Thyroid gland (tissue), 4 donors: ENCODE data around the gene KIAA0930. TPM values are rescaled to one million over a fixed set of nuclear protein-coding genes. Genes with fewer than 3 reads are reported as not detected.
A peak's percentile ranks its signal among the peaks of the same experiment; 100 is the strongest.

Source experiments
- DNase-seq, 2 donors: peaks; one replicate each; pipeline ENCODE4 v3.0.0-alpha.2; 2019
- H3K27ac ChIP-seq, 3 donors: fragments of 200-600 bp; sonication (generic); 1 replicate in 2 of 3; 2 replicates in 1 of 3; pipeline ENCODE4 v1.5.1; 2016 to 2019; ENCODE audit warnings: mild to moderate bottlenecking in 1 of 3, moderate library complexity in 1 of 3
- H3K27me3 ChIP-seq: fragments of 200-600 bp; sonication (generic); one replicate; pipeline ENCODE4 v1.5.1; 2019
- H3K36me3 ChIP-seq, 2 donors: fragments of 200-600 bp; sonication (generic); one replicate each; pipeline ENCODE4 v1.5.1; 2016 to 2019
- H3K4me1 ChIP-seq, 2 donors: fragments of 200-600 bp; sonication (generic); one replicate each; pipeline ENCODE4 v1.5.1; 2017 to 2019
- H3K4me3 ChIP-seq, 3 donors: fragments of 200-600 bp; sonication (generic); replicated peaks in 1 of 3; 1 replicate in 2 of 3; 2 replicates in 1 of 3; pipeline ENCODE4 v1.5.1; 2016; ENCODE audit warnings: mild to moderate bottlenecking in 1 of 3
- H3K9me3 ChIP-seq: fragments of 200-600 bp; sonication (generic); one replicate; pipeline ENCODE4 v1.5.1; 2017
- CTCF ChIP-seq, 6 experiments: fragments of 200-600 bp in 3 of 6; fragments of 450-650 bp in 3 of 6; sonication (generic) in 3 of 6; IDR thresholded peaks; one replicate each; pipeline ENCODE4 v1.5.1; 2016 to 2019; ENCODE audit warnings: antibody characterized with exemption in 6 of 6, mild to moderate bottlenecking in 2 of 6, inconsistent platforms in 1 of 6, moderate library complexity in 1 of 6
- POLR2A ChIP-seq, 2 donors: fragments of 450-650 bp; IDR thresholded peaks; one replicate each; pipeline ENCODE4 v1.6.1; 2017; ENCODE audit warnings: antibody characterized with exemption in 2 of 2, mild to moderate bottlenecking in 2 of 2, moderate library complexity in 1 of 2
- WGBS, 2 donors: methylation state at CpG; one replicate each; pipeline ENCODE4 v1.1.5; 2017; 5-methylcytosine and 5-hydroxymethylcytosine counted together
- intact Hi-C: fragments of 100-400 bp; cut with DNase I; formaldehyde crosslinking; loops from one replicate; pipeline ENCODE4 v1.15.1; 2023
- total RNA-seq, 4 donors: library from RNA; depleted of rRNA; stranded (reverse); fragments of >200 nt; gene quantifications; one replicate each; pipeline ENCODE4 v1.2.3, GENCODE V29; 2016

KIAA0930 gene
- total RNA-seq, 4 donors from 2014 or later: 21.0 to 42.7 (median 25.0) TPM

- Histone ChIP-seq H3K9me3 (no peaks in the 10 kb centered on the region), H3K27ac (peak overlapping the region in 1 of 3 donors; percentile 79), H3K27me3 (no peaks in the 10 kb centered on the region), H3K4me1 (peaks cover 0 to 33% of the 10 kb centered on the region in 2 donors), H3K4me3 (no peak overlapping the region), H3K36me3 (peaks cover 38 to 40% of the 10 kb centered on the region in 2 donors)
- intact Hi-C loops: no loop called here
- 90 to 93% methylated on average over 9 of the region's 9 CpGs for WGBS, 2 donors
- TF ChIP-seq POLR2A (IDR thresholded peaks at IDR 0.05) (no peak), CTCF (IDR thresholded peaks at IDR 0.05) (no peak)
- DNase-seq: no peak
Measured at GRCh38 chr22:45179276-45180049, 61.2 kb downstream of the KIAA0930 start.

GRCh38 chr22:45172881-45173585 is 67.7 kb downstream of the KIAA0930 start:
- WGBS, 2 donors: 73 to 79% methylated on average over 7 of the region's 7 CpGs
- DNase-seq: no peak
- Histone ChIP-seq H3K4me3 (no peak overlapping the region), H3K4me1 (peaks cover 13 to 20% of the 10 kb centered on the region in 2 donors), H3K27ac (peak overlapping the region in 1 of 3 donors; percentile 20), H3K9me3 (no peaks in the 10 kb centered on the region), H3K27me3 (no peaks in the 10 kb centered on the region), H3K36me3 (peaks cover 41 to 45% of the 10 kb centered on the region in 2 donors)
- intact Hi-C loops: no loop called here
- TF ChIP-seq POLR2A (IDR thresholded peaks at IDR 0.05): no peak
- TF ChIP-seq CTCF (IDR thresholded peaks at IDR 0.05): no peak

GRCh38 chr22:45171830-45172229 is 68.9 kb downstream of the KIAA0930 start:
- DNase-seq: no peak
- Histone ChIP-seq H3K27me3 (no peaks in the 10 kb centered on the region), H3K4me3 (no peak overlapping the region), H3K27ac (no peak overlapping the region), H3K9me3 (no peaks in the 10 kb centered on the region), H3K36me3 (peaks cover 33 to 34% of the 10 kb centered on the region in 2 donors), H3K4me1 (peaks cover 13 to 32% of the 10 kb centered on the region in 2 donors)
- intact Hi-C loops: no loop called here
- no peak for TF ChIP-seq POLR2A (IDR thresholded peaks at IDR 0.05)
- TF ChIP-seq CTCF (IDR thresholded peaks at IDR 0.05): no peak
- WGBS, 2 donors: 89 to 91% methylated on average over 6 of the region's 6 CpGs

GRCh38 chr22:45169591-45170466 is 70.9 kb downstream of the KIAA0930 start:
- peak overlapping the region; percentile 25 to 56 (median 43) for H3K27ac ChIP-seq
- peak; percentile 91 to 95 for DNase-seq

More at GRCh38 chr22:45169591-45170466, 70.9 kb downstream of the KIAA0930 start:
- no peaks in the 10 kb centered on the region for H3K27me3 ChIP-seq
- H3K36me3 ChIP-seq: peaks cover 22 to 29% of the 10 kb centered on the region in 2 donors
- no peaks in the 10 kb centered on the region for H3K9me3 ChIP-seq
- H3K4me1 ChIP-seq: peaks cover 24 to 27% of the 10 kb centered on the region in 2 donors
- no peak overlapping the region for H3K4me3 ChIP-seq
- TF ChIP-seq POLR2A (IDR thresholded peaks at IDR 0.05): no peak
- TF ChIP-seq CTCF (IDR thresholded peaks at IDR 0.05): peak in 1 of 6 experiments; percentile 8
- intact Hi-C loops: no loop called here
- WGBS, 2 donors: 41 to 55% methylated on average over 19 of the region's 19 CpGs
